Thyroid gland (tissue), 4 donors: ENCODE results near the gene ABHD5. TPM values are rescaled to one million over a fixed set of nuclear protein-coding genes. Genes with fewer than 3 reads are reported as not detected.
"Not testable (repeated sequence)": the region's sequence is repeated elsewhere in the genome, so short reads cannot be mapped to it uniquely, and the experiment has no call there.

Source experiments
- DNase-seq, 2 donors: peaks; one replicate each; pipeline ENCODE4 v3.0.0-alpha.2; 2019
- H3K27ac ChIP-seq, 3 donors: fragments of 200-600 bp; sonication (generic); 1 replicate in 2 of 3; 2 replicates in 1 of 3; pipeline ENCODE4 v1.5.1; 2016 to 2019; ENCODE audit warnings: mild to moderate bottlenecking in 1 of 3, moderate library complexity in 1 of 3
- H3K27me3 ChIP-seq: fragments of 200-600 bp; sonication (generic); one replicate; pipeline ENCODE4 v1.5.1; 2019
- H3K36me3 ChIP-seq, 2 donors: fragments of 200-600 bp; sonication (generic); one replicate each; pipeline ENCODE4 v1.5.1; 2016 to 2019
- H3K4me1 ChIP-seq, 2 donors: fragments of 200-600 bp; sonication (generic); one replicate each; pipeline ENCODE4 v1.5.1; 2017 to 2019
- H3K4me3 ChIP-seq, 3 donors: fragments of 200-600 bp; sonication (generic); replicated peaks in 1 of 3; 1 replicate in 2 of 3; 2 replicates in 1 of 3; pipeline ENCODE4 v1.5.1; 2016; ENCODE audit warnings: mild to moderate bottlenecking in 1 of 3
- H3K9me3 ChIP-seq: fragments of 200-600 bp; sonication (generic); one replicate; pipeline ENCODE4 v1.5.1; 2017
- POLR2A ChIP-seq, 2 donors: fragments of 450-650 bp; IDR thresholded peaks; one replicate each; pipeline ENCODE4 v1.6.1; 2017; ENCODE audit warnings: antibody characterized with exemption in 2 of 2, mild to moderate bottlenecking in 2 of 2, moderate library complexity in 1 of 2
- WGBS, 2 donors: methylation state at CpG; one replicate each; pipeline ENCODE4 v1.1.5; 2017; 5-methylcytosine and 5-hydroxymethylcytosine counted together
- intact Hi-C: fragments of 100-400 bp; cut with DNase I; formaldehyde crosslinking; loops from one replicate; pipeline ENCODE4 v1.15.1; 2023
- total RNA-seq, 4 donors: library from RNA; depleted of rRNA; stranded (reverse); fragments of >200 nt; gene quantifications; one replicate each; pipeline ENCODE4 v1.2.3, GENCODE V29; 2016
- TF ChIP-seq, protein P1 (sequence below), 6 experiments: fragments of 200-600 bp in 3 of 6; fragments of 450-650 bp in 3 of 6; sonication (generic) in 3 of 6; IDR thresholded peaks; one replicate each; pipeline ENCODE4 v1.5.1; 2016 to 2019; ENCODE audit warnings: antibody characterized with exemption in 6 of 6, mild to moderate bottlenecking in 2 of 6, inconsistent platforms in 1 of 6, moderate library complexity in 1 of 6

ABHD5 gene
- total RNA-seq, 4 donors from 2014 or later, result 33.1 to 45.4 (median 36.6) TPM

DNA sequence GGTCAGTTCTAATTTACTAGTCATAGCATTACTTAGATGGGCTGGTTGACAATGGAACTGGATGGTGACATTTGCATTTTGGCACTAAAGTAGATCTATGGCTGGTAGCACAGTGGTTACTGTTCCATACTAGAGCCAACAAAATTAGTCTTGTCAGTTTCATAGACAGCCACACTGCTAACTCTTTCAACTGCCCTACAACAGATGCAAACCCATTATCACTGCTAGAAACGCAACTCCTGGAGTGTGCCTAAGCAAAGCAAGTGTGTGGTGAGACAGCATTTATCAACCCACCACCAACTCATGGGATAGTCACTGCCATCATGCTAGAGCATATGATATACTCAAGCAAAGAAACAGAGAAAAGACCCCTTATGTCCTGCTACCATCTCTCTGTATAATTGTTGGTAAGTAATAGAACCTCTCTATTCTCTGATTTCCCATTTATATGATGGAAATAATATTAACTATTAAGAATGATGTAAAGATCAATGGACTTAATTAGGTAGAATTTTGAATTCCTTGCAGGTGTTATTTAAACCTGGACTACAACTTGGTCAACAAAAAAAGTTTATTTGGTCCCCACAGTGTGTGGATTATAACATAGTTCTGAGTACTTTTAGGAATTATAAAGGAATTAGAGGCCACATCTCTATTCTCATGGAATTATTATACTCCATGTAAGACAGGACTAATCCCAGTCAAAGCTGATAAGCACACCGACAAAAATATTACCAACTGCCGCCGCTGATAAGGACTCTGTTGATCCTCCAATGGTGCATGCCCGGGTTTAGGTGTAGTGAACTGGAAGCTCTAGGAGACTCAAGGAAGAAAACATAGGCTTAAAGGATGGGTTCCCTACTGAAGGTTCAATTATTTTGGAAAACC is 19.9 kb upstream of the ABHD5 start:
- DNase-seq, result no peak
- TF ChIP-seq, protein P1, sequence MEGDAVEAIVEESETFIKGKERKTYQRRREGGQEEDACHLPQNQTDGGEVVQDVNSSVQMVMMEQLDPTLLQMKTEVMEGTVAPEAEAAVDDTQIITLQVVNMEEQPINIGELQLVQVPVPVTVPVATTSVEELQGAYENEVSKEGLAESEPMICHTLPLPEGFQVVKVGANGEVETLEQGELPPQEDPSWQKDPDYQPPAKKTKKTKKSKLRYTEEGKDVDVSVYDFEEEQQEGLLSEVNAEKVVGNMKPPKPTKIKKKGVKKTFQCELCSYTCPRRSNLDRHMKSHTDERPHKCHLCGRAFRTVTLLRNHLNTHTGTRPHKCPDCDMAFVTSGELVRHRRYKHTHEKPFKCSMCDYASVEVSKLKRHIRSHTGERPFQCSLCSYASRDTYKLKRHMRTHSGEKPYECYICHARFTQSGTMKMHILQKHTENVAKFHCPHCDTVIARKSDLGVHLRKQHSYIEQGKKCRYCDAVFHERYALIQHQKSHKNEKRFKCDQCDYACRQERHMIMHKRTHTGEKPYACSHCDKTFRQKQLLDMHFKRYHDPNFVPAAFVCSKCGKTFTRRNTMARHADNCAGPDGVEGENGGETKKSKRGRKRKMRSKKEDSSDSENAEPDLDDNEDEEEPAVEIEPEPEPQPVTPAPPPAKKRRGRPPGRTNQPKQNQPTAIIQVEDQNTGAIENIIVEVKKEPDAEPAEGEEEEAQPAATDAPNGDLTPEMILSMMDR (IDR thresholded peaks at IDR 0.05), result no peak
- TF ChIP-seq POLR2A (IDR thresholded peaks at IDR 0.05), result no peak
- no peak overlapping the region for H3K4me3 ChIP-seq
- 94 to 97% methylated on average over 5 of the region's 5 CpGs for WGBS, 2 donors
- no peaks in the 10 kb centered on the region for H3K4me1 ChIP-seq
- no peaks in the 10 kb centered on the region for H3K36me3 ChIP-seq
- H3K27ac ChIP-seq, result no peak overlapping the region
- intact Hi-C loops, result no loop called here
- H3K9me3 ChIP-seq, result no peaks in the 10 kb centered on the region
- H3K27me3 ChIP-seq, result no peaks in the 10 kb centered on the region

DNA sequence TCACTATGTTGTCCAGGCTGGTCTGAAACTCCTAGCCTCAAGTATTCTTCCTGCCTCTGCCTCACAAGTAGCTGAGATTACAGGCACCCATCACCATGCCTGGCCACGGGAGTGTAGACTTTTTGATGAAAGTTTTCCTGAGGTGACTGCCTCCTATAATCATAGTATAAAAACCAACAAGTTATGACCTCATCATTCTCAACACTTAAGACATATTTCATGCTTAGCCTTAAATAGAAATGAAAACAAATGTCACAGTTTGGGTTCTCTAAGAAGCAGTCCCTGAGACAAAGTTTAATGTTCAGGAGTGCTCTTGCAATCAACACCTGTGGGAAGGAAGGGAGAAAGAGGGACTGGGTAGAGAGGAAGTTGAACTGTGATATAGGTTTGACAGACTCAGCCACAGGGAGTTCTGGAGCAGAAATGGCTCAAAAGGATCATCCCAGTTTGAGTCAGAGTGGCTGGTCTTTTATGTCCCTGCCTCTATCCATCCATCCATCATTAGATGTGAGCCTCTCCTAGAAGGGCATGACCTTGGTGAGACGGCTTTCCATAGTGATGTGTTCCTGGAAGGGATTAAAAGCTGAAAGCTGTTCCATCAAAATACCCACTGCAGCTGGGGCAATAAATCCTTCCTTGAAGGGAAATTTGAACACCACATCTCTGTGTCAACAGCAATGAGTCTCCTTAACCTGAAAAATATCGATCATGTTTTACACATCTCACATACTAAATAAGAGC is 16.2 kb upstream of the ABHD5 start:
- Histone ChIP-seq H3K9me3 (no peaks in the 10 kb centered on the region), H3K4me3 (no peak overlapping the region), H3K27ac (no peak overlapping the region), H3K27me3 (no peaks in the 10 kb centered on the region), H3K36me3 (no peaks in the 10 kb centered on the region), H3K4me1 (no peaks in the 10 kb centered on the region)
- intact Hi-C loops, result no loop called here
- TF ChIP-seq, protein P1 (IDR thresholded peaks at IDR 0.05), result no peak
- TF ChIP-seq POLR2A (IDR thresholded peaks at IDR 0.05), result no peak
- WGBS, 2 donors, result 88 to 92% methylated on average over 3 of the region's 3 CpGs
- DNase-seq, result no peak

DNA sequence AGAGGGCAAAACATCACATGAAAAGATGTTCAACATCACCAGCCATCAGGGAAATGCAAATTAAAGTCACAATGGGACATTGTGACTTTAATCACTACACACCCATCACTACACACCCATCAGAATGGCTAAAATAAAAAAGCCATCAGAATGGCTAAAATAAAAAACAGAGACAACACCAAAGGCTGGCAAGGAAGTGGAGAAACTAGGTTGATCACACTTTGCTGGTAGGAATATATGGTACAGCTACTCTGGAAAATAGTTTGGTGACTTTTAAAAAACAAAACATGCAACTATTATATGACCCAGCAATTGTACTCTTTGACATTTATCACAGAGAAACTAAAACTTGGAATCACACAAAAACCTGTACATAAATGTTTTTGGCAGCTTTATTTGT is 15.1 kb upstream of the ABHD5 start:
- H3K9me3 ChIP-seq, result no peaks in the 10 kb centered on the region
- no peak for TF ChIP-seq POLR2A (IDR thresholded peaks at IDR 0.05)
- TF ChIP-seq, protein P1 (IDR thresholded peaks at IDR 0.05), result no peak
- DNase-seq, result no peak
- no peak overlapping the region for H3K27ac ChIP-seq
- no peaks in the 10 kb centered on the region for H3K27me3 ChIP-seq
- intact Hi-C loops, result no loop called here
- no peak overlapping the region for H3K4me3 ChIP-seq
- no peaks in the 10 kb centered on the region for H3K4me1 ChIP-seq
- no peaks in the 10 kb centered on the region for H3K36me3 ChIP-seq

DNA sequence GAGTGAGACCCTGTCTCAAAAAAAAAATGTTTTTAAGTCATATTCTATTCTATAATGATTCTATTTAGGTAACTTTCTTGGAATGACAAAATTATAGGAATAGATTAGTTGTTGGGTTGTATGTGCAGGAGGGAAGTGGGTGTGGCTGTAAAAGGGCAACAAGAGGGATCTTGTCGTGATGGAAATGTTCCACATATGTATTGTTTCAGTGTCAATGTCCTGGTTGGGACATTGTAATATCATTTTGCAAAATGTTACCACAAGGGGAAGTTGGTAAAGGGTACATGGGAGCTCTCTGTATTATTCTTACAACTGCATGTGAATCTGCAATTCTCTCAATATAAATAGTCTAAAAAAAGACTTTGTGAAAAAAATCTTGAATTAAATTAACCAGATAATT is 14.3 kb upstream of the ABHD5 start:
- Histone ChIP-seq H3K9me3 (no peaks in the 10 kb centered on the region), H3K36me3 (no peaks in the 10 kb centered on the region), H3K27me3 (no peaks in the 10 kb centered on the region), H3K4me3 (no peak overlapping the region), H3K4me1 (no peaks in the 10 kb centered on the region), H3K27ac (no peak overlapping the region)
- no peak for TF ChIP-seq POLR2A (IDR thresholded peaks at IDR 0.05)
- TF ChIP-seq, protein P1 (IDR thresholded peaks at IDR 0.05), result no peak
- DNase-seq, result no peak
- intact Hi-C loops, result no loop called here
- 83 to 84% methylated on average over 1 of the region's 1 CpG for WGBS, 2 donors

DNA sequence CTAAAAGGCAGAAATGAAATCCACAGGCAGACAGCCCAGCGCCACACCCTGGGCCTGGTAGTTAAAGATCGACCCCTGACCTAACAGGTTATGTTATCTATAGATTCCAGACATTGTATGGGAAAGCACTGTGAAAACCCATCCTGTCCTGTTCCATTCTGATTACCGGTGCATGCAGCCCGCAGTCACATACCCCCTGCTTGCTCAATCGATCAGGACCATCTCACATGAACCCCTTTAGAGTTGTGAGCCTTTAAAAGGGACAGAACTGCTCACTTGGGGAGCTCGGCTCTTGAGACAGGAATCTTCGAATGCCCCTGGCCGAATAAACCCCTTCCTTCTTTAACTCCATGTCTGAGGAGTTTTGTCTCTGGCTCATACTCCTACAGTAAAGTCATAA is 12.4 kb upstream of the ABHD5 start:
- WGBS, 2 donors, result 92 to 94% methylated on average over 8 of the region's 8 CpGs
- H3K9me3 ChIP-seq, intact Hi-C loops, DNase-seq, H3K4me1 ChIP-seq, H3K36me3 ChIP-seq, H3K27me3 ChIP-seq, H3K4me3 ChIP-seq, H3K27ac ChIP-seq: not testable (repeated sequence)

DNA sequence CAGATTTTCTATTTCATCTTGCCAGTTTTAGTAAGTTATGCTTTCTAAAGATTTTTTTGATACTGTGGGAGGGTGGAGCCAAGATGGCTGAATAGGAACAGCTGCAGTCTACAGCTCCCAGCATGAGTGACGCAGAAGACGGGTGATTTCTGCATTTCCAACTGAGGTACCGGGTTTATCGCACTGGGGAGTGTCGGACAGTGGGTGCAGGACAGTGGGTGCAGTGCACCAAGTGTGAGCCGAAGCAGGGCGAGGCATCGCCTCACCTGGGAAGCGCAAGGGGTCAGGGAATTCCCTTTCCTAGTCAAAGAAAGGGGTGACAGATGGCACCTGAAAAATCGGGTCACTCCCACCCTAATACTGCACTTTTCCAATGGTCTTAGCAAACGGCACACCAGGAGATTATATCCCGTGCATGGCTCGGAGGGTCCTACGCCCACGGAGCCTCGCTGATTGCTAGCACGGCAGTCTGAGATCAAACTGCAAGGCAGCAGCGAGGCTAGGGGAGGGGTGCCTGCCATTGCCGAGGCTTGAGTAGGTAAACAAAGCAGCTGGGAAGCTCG is 11.8 kb upstream of the ABHD5 start:
- H3K4me1 ChIP-seq, H3K9me3 ChIP-seq, H3K27me3 ChIP-seq, H3K4me3 ChIP-seq, H3K36me3 ChIP-seq, H3K27ac ChIP-seq, intact Hi-C loops, DNase-seq: not testable (repeated sequence)
- 95 to 97% methylated on average over 15 to 20 of the region's 20 CpGs for WGBS, 2 donors

DNA sequence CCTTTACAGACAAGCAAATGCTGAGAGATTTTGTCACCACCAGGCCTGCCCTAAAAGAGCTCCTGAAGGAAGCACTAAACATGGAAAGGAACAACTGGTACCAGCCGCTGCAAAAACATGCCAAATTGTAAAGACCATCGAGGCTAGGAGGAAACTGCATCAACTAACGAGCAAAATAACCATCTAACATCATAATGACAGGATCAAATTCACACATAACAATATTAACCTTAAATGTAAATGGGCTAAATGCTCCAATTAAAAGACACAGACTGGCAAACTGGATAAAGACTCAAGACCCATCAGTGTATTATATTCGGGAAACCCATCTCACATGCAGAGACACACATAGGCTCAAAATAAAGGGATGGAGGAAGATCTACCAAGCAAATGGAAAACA is 9.9 kb upstream of the ABHD5 start:
- not testable (repeated sequence) for H3K9me3 ChIP-seq, H3K4me3 ChIP-seq, H3K4me1 ChIP-seq, DNase-seq, H3K27ac ChIP-seq, H3K27me3 ChIP-seq, H3K36me3 ChIP-seq
- intact Hi-C loops, result loop anchor here (10.0 kb wide), 1 partner anchor 56 kb away; the partner anchor contains the start of gene ANO10
- WGBS, 2 donors, result 93 to 95% methylated on average over 4 of the region's 4 CpGs
